H9 (cell line): ENCODE results near the gene SOX13. TPM values are rescaled to one million over a fixed set of nuclear protein-coding genes. Genes with fewer than 3 reads are reported as not detected.

Source experiments
- DNase-seq: peaks from one replicate; pipeline ENCODE4 v3.0.0-alpha.2; 2017
- H2AFZ ChIP-seq: one replicate; pipeline ENCODE4 v1.6.1; 2013; ENCODE audit warnings: mild to moderate bottlenecking, low read length, control low read depth, moderate library complexity
- H2AK5ac ChIP-seq: 2 replicates; pipeline ENCODE4 v1.6.1; 2013; ENCODE audit warnings: low read length, control low read depth, mixed read lengths; ENCODE audit not compliant: insufficient read length
- H2BK120ac ChIP-seq: one replicate; pipeline ENCODE4 v1.6.1; 2013; ENCODE audit warnings: low read depth, mild to moderate bottlenecking, low read length, control low read depth, inconsistent platforms; ENCODE audit not compliant: poor library complexity, severe bottlenecking
- H2BK12ac ChIP-seq: 2 replicates; pipeline ENCODE4 v1.6.1; 2013; ENCODE audit warnings: low read length, control low read depth, mixed read lengths, low read depth; ENCODE audit not compliant: insufficient read length
- H2BK15ac ChIP-seq: 2 replicates; pipeline ENCODE4 v1.6.1; 2013; ENCODE audit warnings: low read depth, low read length, control low read depth
- H2BK20ac ChIP-seq: one replicate; pipeline ENCODE4 v1.6.1; 2013; ENCODE audit warnings: low read depth, mild to moderate bottlenecking, low read length, control low read depth, inconsistent platforms; ENCODE audit not compliant: poor library complexity, severe bottlenecking
- H2BK5ac ChIP-seq: 2 replicates; pipeline ENCODE4 v1.6.1; 2013; ENCODE audit warnings: low read length, control low read depth, mixed read lengths; ENCODE audit not compliant: insufficient read length
- H3K14ac ChIP-seq: 2 replicates; pipeline ENCODE4 v1.6.1; 2013; ENCODE audit warnings: low read length, control low read depth; ENCODE audit not compliant: insufficient read depth
- H3K18ac ChIP-seq: 2 replicates; pipeline ENCODE4 v1.6.1; 2013; ENCODE audit warnings: low read depth, mild to moderate bottlenecking, mixed read lengths, low read length, control low read depth; ENCODE audit not compliant: insufficient read length
- H3K23ac ChIP-seq: 2 replicates; pipeline ENCODE4 v1.6.1; 2013; ENCODE audit warnings: low read length, control low read depth, mixed read lengths, low read depth; ENCODE audit not compliant: insufficient read length
- H3K23me2 ChIP-seq: 2 replicates; pipeline ENCODE4 v1.6.1; 2013; ENCODE audit warnings: low read depth, mild to moderate bottlenecking, mixed read lengths, low read length, control low read depth; ENCODE audit not compliant: insufficient read length, poor library complexity, severe bottlenecking
- H3K27ac ChIP-seq: 2 replicates; pipeline ENCODE4 v1.5.1; 2013; ENCODE audit warnings: low read length, control low read depth, mixed read lengths, low read depth; ENCODE audit not compliant: insufficient read length
- H3K27me3 ChIP-seq: 2 replicates; pipeline ENCODE4 v1.6.1; 2013; ENCODE audit warnings: low read length, control low read depth, inconsistent platforms; ENCODE audit not compliant: insufficient read depth
- H3K4ac ChIP-seq: 2 replicates; pipeline ENCODE4 v1.6.1; 2013; ENCODE audit warnings: low read depth, mild to moderate bottlenecking, control low read depth, inconsistent platforms, low read length, moderate library complexity
- H3K4me1 ChIP-seq: 2 replicates; pipeline ENCODE4 v1.6.1; 2013; ENCODE audit warnings: low read length, control low read depth, inconsistent platforms; ENCODE audit not compliant: insufficient read depth
- H3K4me2 ChIP-seq: 2 replicates; pipeline ENCODE4 v1.6.1; 2013; ENCODE audit warnings: low read length, control low read depth, mixed read lengths; ENCODE audit not compliant: insufficient read length, insufficient read depth
- H3K56ac ChIP-seq: 2 replicates; pipeline ENCODE4 v1.6.1; 2013; ENCODE audit warnings: low read depth, mild to moderate bottlenecking, mixed read lengths, low read length, control low read depth; ENCODE audit not compliant: insufficient read length
- H3K79me1 ChIP-seq: 2 replicates; pipeline ENCODE4 v1.6.1; 2013; ENCODE audit warnings: low read depth, mild to moderate bottlenecking, moderate library complexity, low read length, control low read depth, inconsistent platforms; ENCODE audit not compliant: insufficient read depth, poor library complexity, severe bottlenecking
- H3K79me2 ChIP-seq: 2 replicates; pipeline ENCODE4 v1.6.1; 2013; ENCODE audit warnings: low read length, control low read depth, inconsistent platforms; ENCODE audit not compliant: insufficient read depth
- H3K9ac ChIP-seq: 2 replicates; pipeline ENCODE4 v1.6.1; 2013; ENCODE audit warnings: low read length, control low read depth, mixed read lengths; ENCODE audit not compliant: insufficient read length; ENCODE audit errors: extremely low read depth
- H3K9me3 ChIP-seq: one replicate; pipeline ENCODE4 v1.6.1; 2013; ENCODE audit warnings: low read depth, low read length, inconsistent platforms; ENCODE audit not compliant: control insufficient read depth
- H3T11ph ChIP-seq: one replicate; pipeline ENCODE4 v1.6.1; 2013; ENCODE audit warnings: mild to moderate bottlenecking, low read length, control low read depth, inconsistent platforms
- H4K20me1 ChIP-seq: one replicate; pipeline ENCODE4 v1.6.1; 2013; ENCODE audit not compliant: control insufficient read depth, insufficient read length, insufficient read depth
- H4K5ac ChIP-seq: 2 replicates; pipeline ENCODE4 v1.6.1; 2013; ENCODE audit warnings: low read depth, mild to moderate bottlenecking, mixed read lengths, low read length, control low read depth; ENCODE audit not compliant: insufficient read length
- H4K8ac ChIP-seq: replicated peaks from 2 replicates; pipeline ENCODE4 v1.6.1; 2013; ENCODE audit warnings: low read length, control low read depth, mixed read lengths, low read depth; ENCODE audit not compliant: insufficient read length
- H4K91ac ChIP-seq: 2 replicates; pipeline ENCODE4 v1.6.1; 2013; ENCODE audit warnings: low read depth, mild to moderate bottlenecking, moderate library complexity, mixed read lengths, low read length, control low read depth; ENCODE audit not compliant: insufficient read length
- H3K27ac Mint-ChIP-seq, 3 experiments: 2 replicates in 2 of 3; 3 replicates in 1 of 3; pipeline ENCODE4 v1.8.0; 2020 to 2021; ENCODE audit warnings: mixed read lengths in 3 of 3, mild to moderate bottlenecking in 1 of 3, moderate library complexity in 1 of 3
- H3K27me3 Mint-ChIP-seq: 2 replicates; pipeline ENCODE4 v1.8.0; 2021; ENCODE audit warnings: low read depth, mild to moderate bottlenecking, moderate library complexity, mixed read lengths
- H3K36me3 Mint-ChIP-seq, 3 experiments: 2 replicates in 2 of 3; 3 replicates in 1 of 3; pipeline ENCODE4 v1.8.0; 2020 to 2021; ENCODE audit warnings: low read depth in 3 of 3, mixed read lengths in 3 of 3; ENCODE audit not compliant: insufficient read depth in 1 of 3
- H3K4me1 Mint-ChIP-seq, 2 experiments: 2 replicates each; pipeline ENCODE4 v1.8.0; 2020; ENCODE audit warnings: mixed read lengths in 2 of 2
- H3K4me3 Mint-ChIP-seq, 2 experiments: 2 replicates in 1 of 2; 3 replicates in 1 of 2; pipeline ENCODE4 v1.8.0; 2020 to 2021; ENCODE audit warnings: mild to moderate bottlenecking in 2 of 2, mixed read lengths in 2 of 2, moderate library complexity in 1 of 2
- H3K9me3 Mint-ChIP-seq, 2 experiments: 2 replicates in 1 of 2; 3 replicates in 1 of 2; pipeline ENCODE4 v1.8.0; 2020; ENCODE audit warnings: mild to moderate bottlenecking in 2 of 2, mixed read lengths in 2 of 2, moderate library complexity in 1 of 2
- CTCF ChIP-seq: fragments of 200-600 bp; sonication (generic); conservative IDR thresholded peaks from 3 replicates; pipeline ENCODE4 v1.8.0; 2021; ENCODE audit warnings: antibody characterized with exemption, mild to moderate bottlenecking
- WGBS: extraction: QIAGEN DNeasy Blood & Tissue Kit; methylation state at CpG from one replicate; pipeline ENCODE4 v1.1.7; 2013; ENCODE audit warnings: missing lambda C conversion rate, low lambda C conversion rate, mixed read lengths; ENCODE audit not compliant: insufficient read length; ENCODE audit errors: extremely low coverage; 5-methylcytosine and 5-hydroxymethylcytosine counted together
- total RNA-seq: library from RNA; stranded (reverse); gene quantifications from 2 replicates; pipeline ENCODE4 v1.2.1, GENCODE V29; 2021

The SOX13 gene
- total RNA-seq, 1 experiment from 2014 or later: 120 TPM

GRCh38 chr1:204167730-204168129 is 94.8 kb downstream of the SOX13 start:
- TF ChIP-seq CTCF: no peak
- H3K4me2 ChIP-seq: no peak overlapping the region
- no peak overlapping the region for H2BK120ac ChIP-seq
- H3K27ac ChIP-seq: no peak overlapping the region
- Mint-ChIP-seq H3K4me1 (no peaks in the 10 kb centered on the region), H3K4me3 (no peak overlapping the region), H3K27ac (no peak overlapping the region), H3K36me3 (peaks cover 0 to 17% (median 8%) of the 10 kb centered on the region in 3 experiments; a peak in 5 of 7 replicates), H3K27me3 (peaks cover 23% of the 10 kb centered on the region), H3K9me3 (peaks cover 32 to 37% of the 10 kb centered on the region in 2 experiments)
- no peak overlapping the region for H3K14ac ChIP-seq
- H3K56ac ChIP-seq: no peak overlapping the region
- no peak overlapping the region for H2BK15ac ChIP-seq
- H4K20me1 ChIP-seq: no peaks in the 10 kb centered on the region
- H2AK5ac ChIP-seq: no peak overlapping the region
- H3K23me2 ChIP-seq: no peaks in the 10 kb centered on the region
- no peak for DNase-seq
- H3K79me1 ChIP-seq: no peaks in the 10 kb centered on the region
- no peak overlapping the region for H4K91ac ChIP-seq
- H3K23ac ChIP-seq: no peak overlapping the region
- H2BK20ac ChIP-seq: no peak overlapping the region
- H4K5ac ChIP-seq: no peak overlapping the region
- no CpG with 5 or more reads among the region's 5 CpGs for whole genome bisulfite sequencing
- H2AFZ ChIP-seq: no peak overlapping the region
- peaks cover 21% of the 10 kb centered on the region for H3K9me3 ChIP-seq
- no peak overlapping the region for H3K18ac ChIP-seq
- no peaks in the 10 kb centered on the region for H3K4me1 ChIP-seq
- H4K8ac ChIP-seq: no peak overlapping the region
- H3K27me3 ChIP-seq: no peaks in the 10 kb centered on the region
- H2BK5ac ChIP-seq: no peak overlapping the region
- no peak overlapping the region for H3K9ac ChIP-seq
- no peak overlapping the region for H3T11ph ChIP-seq
- H3K4ac ChIP-seq: no peak overlapping the region
- H2BK12ac ChIP-seq: no peak overlapping the region
- no peaks in the 10 kb centered on the region for H3K79me2 ChIP-seq
